ENCODE measurements around the gene ADAMTS16.

- no peak for TF ChIP-seq GATA2 (IDR thresholded peaks at IDR 0.05; ENCODE audit: low read depth, low read length)
- no peak for TF ChIP-seq GATA3 (IDR thresholded peaks at IDR 0.05; ENCODE audit: low read depth, low read length)
These were observed 4.3 kb downstream of the ADAMTS16 start for GRCh38 chr5:5144441-5144840.

All from SH-SY5Y (cell line).